Lung (tissue), 12 donors: Measurements from ENCODE around the gene PEX11B. TPM values are rescaled to one million over a fixed set of nuclear protein-coding genes. Genes with fewer than 3 reads are reported as not detected.

ENCODE experiments used
- ATAC-seq: fragments of 200-7000 bp; cut with Tn5 transposase; one replicate; pipeline ENCODE4 v1.9.1; 2020; ENCODE audit warnings: moderate number of reproducible peaks; ENCODE audit not compliant: insufficient read depth, low FRiP score
- DNase-seq, 3 donors: peaks; one replicate each; pipeline ENCODE4 v3.0.0-alpha.2; 2013 to 2017
- H3K27ac ChIP-seq, 2 donors: one replicate each; pipeline ENCODE4 v1.5.1; 2013; ENCODE audit warnings: mild to moderate bottlenecking in 2 of 2, moderate library complexity in 2 of 2, control low read depth in 1 of 2, inconsistent platforms in 1 of 2, low read depth in 1 of 2, low read length in 1 of 2
- H3K27me3 ChIP-seq, 3 donors: one replicate each; pipeline ENCODE4 v1.5.1; 2013; ENCODE audit warnings: low read length in 2 of 3; ENCODE audit not compliant: control insufficient read depth in 3 of 3, insufficient read depth in 3 of 3
- H3K36me3 ChIP-seq, 4 donors: one replicate each; pipeline ENCODE4 v1.5.1; 2013; ENCODE audit warnings: low read length in 4 of 4, mild to moderate bottlenecking in 1 of 4, moderate library complexity in 1 of 4; ENCODE audit not compliant: control insufficient read depth in 4 of 4, insufficient read depth in 4 of 4
- H3K4me1 ChIP-seq, 5 donors: one replicate each; pipeline ENCODE4 v1.5.1; 2013; ENCODE audit warnings: low read length in 5 of 5, mild to moderate bottlenecking in 2 of 5, moderate library complexity in 1 of 5; ENCODE audit not compliant: control insufficient read depth in 5 of 5, insufficient read depth in 5 of 5
- H3K4me3 ChIP-seq: one replicate; pipeline ENCODE4 v1.5.1; 2013; ENCODE audit warnings: mild to moderate bottlenecking, control low read depth, moderate library complexity
- H3K9ac ChIP-seq, 2 donors: one replicate each; pipeline ENCODE4 v1.5.1; 2013; ENCODE audit warnings: low read length in 2 of 2, control low read depth in 1 of 2; ENCODE audit not compliant: insufficient read depth in 1 of 2
- H3K9me3 ChIP-seq, 4 donors: one replicate each; pipeline ENCODE4 v1.5.1; 2013; ENCODE audit warnings: low read length in 3 of 4, mild to moderate bottlenecking in 1 of 4, moderate library complexity in 1 of 4; ENCODE audit not compliant: control insufficient read depth in 4 of 4, insufficient read depth in 3 of 4
- WGBS, 2 donors: extraction: QIAGEN DNeasy Blood & Tissue Kit; methylation state at CpG; one replicate each; pipeline ENCODE4 v1.1.7; 2013; 5-methylcytosine and 5-hydroxymethylcytosine counted together
- polyA plus RNA-seq, 2 donors: library from polyadenylated mRNA; stranded (reverse); fragments of 200-250 nt; gene quantifications; one replicate each; pipeline ENCODE4 v1.2.1, GENCODE V29; 2013
- total RNA-seq, 2 donors: library from RNA; depleted of rRNA in 1 of 2; stranded (reverse); fragments of >200 nt in 1 of 2; gene quantifications; one replicate each; pipeline ENCODE4 v1.2.1, GENCODE V29; 2014 to 2021
- TF ChIP-seq, protein P1 (sequence below): IDR thresholded peaks from 2 replicates; pipeline ENCODE4 v1.5.1; 2012; ENCODE audit warnings: mild to moderate bottlenecking; ENCODE audit errors: control extremely low read depth, extremely low read depth
- donor health status: control.
- donor health status: control.
- donor health status: Bipolar disorder and iron deficiency.
- donor health status: healthy.
- donor health status: DM: yes; HTN: yes; CAD: no.

PEX11B gene
- total and polyA plus RNA-seq, 4 donors: 24.6 to 29.6 (median 26.8) TPM

DNA sequence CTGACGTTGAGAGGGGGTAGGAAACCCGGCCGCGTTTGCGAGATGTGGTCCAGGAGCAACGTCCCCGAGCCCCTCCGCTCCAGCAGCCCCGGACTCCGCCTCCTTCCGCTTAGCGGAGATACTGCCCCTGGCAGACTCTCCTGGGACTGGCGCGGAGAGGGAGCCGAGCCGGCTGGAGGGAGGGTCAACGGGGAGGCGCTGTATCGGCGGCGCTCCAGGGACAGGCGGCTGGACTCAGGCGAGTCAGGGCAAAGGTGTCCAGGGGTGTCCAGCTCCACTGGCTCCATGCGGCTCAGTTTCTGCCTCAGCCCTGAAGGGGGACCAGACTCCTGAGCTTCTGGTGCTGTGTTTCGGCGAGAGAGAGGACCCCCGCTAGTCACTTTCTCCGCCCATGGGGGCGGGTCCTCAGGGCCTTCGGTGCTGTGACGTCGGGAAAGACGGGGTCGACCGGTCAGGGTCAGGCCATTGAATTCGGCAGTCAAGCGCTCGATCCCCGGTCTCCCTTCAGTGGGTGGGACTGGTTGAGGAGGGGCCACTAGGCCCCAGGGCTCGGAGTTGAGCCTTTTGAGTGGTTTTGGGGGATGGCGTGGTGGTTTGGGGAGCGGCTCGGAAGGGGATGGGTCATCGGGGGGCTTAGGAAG, 42.1 kb upstream of the PEX11B start:
- Histone ChIP-seq H3K4me3 (peak overlapping the region; percentile 60), H3K4me1 (peaks cover 15 to 67% (median 20%) of the 10 kb centered on the region in 5 donors), H3K27ac (peak overlapping the region; percentile 80 to 91), H3K36me3 (no peaks in the 10 kb centered on the region), H3K9me3 (no peaks in the 10 kb centered on the region), H3K27me3 (peaks cover 0 to 14% (median 4%) of the 10 kb centered on the region in 3 donors), H3K9ac (peak overlapping the region; percentile 21 to 70)
- TF ChIP-seq, protein P1, sequence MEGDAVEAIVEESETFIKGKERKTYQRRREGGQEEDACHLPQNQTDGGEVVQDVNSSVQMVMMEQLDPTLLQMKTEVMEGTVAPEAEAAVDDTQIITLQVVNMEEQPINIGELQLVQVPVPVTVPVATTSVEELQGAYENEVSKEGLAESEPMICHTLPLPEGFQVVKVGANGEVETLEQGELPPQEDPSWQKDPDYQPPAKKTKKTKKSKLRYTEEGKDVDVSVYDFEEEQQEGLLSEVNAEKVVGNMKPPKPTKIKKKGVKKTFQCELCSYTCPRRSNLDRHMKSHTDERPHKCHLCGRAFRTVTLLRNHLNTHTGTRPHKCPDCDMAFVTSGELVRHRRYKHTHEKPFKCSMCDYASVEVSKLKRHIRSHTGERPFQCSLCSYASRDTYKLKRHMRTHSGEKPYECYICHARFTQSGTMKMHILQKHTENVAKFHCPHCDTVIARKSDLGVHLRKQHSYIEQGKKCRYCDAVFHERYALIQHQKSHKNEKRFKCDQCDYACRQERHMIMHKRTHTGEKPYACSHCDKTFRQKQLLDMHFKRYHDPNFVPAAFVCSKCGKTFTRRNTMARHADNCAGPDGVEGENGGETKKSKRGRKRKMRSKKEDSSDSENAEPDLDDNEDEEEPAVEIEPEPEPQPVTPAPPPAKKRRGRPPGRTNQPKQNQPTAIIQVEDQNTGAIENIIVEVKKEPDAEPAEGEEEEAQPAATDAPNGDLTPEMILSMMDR: peak; percentile 1
- DNase-seq (peak; percentile 91 to 92 (median 91)), ATAC-seq (peak; percentile 21)
- WGBS, 2 donors: 1% methylated on average over 40 to 44 of the region's 44 CpGs

- Histone ChIP-seq H3K9me3 (no peaks in the 10 kb centered on the region), H3K4me3 (peak overlapping the region; percentile 60), H3K36me3 (no peaks in the 10 kb centered on the region), H3K27me3 (peaks cover 0 to 18% (median 4%) of the 10 kb centered on the region in 3 donors), H3K4me1 (peaks cover 16 to 68% (median 21%) of the 10 kb centered on the region in 5 donors), H3K9ac (no peak overlapping the region), H3K27ac (peak overlapping the region; percentile 80 to 91)
- 10 to 13% methylated on average over 12 of the region's 12 CpGs for WGBS, 2 donors
- DNase-seq: peak in 1 of 3 donors; percentile 37
- ATAC-seq: no peak
- TF ChIP-seq, protein P1: no peak
Measured at GRCh38 chr1:145959957-145960467, 41.5 kb upstream of the PEX11B start.

GRCh38 chr1:145959333-145959732, 40.8 kb upstream of the PEX11B start:
- Histone ChIP-seq H3K9me3 (no peaks in the 10 kb centered on the region), H3K36me3 (peaks cover 0 to 3% (median 0%) of the 10 kb centered on the region in 4 donors), H3K4me3 (no peak overlapping the region), H3K4me1 (peaks cover 16 to 72% (median 26%) of the 10 kb centered on the region in 5 donors), H3K9ac (no peak overlapping the region), H3K27ac (peak overlapping the region in 1 of 2 donors; percentile 28), H3K27me3 (peaks cover 0 to 18% (median 4%) of the 10 kb centered on the region in 3 donors)
- ATAC-seq (no peak), DNase-seq (no peak)
- TF ChIP-seq, protein P1: no peak
